ENCODE measurements around the gene RTTN. TPM values are rescaled to one million over a fixed set of nuclear protein-coding genes. Genes with fewer than 3 reads are reported as not detected.

Gene RTTN
- total RNA-seq, 2 experiments from 2014 or later, result 21.4 to 25.5 TPM

GRCh38 chr18:70058916-70059315, 146.6 kb downstream of the RTTN start:
- ChIA-PET POLR2A (no interaction called here), CTCF (no interaction called here)
- no peaks in the 10 kb centered on the region for H3K9me3 ChIP-seq (ENCODE audit: control insufficient read depth in 1 of 2, insufficient read depth in 1 of 2, low read length in 2 of 2)
- H3K4me3 Mint-ChIP-seq, result no peak overlapping the region
- H3K27ac Mint-ChIP-seq, result no peak overlapping the region
- intact Hi-C loops (cut with DNase I, micrococcal nuclease), result no loop called here
- TF ChIP-seq, protein P1, sequence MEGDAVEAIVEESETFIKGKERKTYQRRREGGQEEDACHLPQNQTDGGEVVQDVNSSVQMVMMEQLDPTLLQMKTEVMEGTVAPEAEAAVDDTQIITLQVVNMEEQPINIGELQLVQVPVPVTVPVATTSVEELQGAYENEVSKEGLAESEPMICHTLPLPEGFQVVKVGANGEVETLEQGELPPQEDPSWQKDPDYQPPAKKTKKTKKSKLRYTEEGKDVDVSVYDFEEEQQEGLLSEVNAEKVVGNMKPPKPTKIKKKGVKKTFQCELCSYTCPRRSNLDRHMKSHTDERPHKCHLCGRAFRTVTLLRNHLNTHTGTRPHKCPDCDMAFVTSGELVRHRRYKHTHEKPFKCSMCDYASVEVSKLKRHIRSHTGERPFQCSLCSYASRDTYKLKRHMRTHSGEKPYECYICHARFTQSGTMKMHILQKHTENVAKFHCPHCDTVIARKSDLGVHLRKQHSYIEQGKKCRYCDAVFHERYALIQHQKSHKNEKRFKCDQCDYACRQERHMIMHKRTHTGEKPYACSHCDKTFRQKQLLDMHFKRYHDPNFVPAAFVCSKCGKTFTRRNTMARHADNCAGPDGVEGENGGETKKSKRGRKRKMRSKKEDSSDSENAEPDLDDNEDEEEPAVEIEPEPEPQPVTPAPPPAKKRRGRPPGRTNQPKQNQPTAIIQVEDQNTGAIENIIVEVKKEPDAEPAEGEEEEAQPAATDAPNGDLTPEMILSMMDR (IDR thresholded peaks at IDR 0.05), result no peak
- no peak overlapping the region for H3K27ac ChIP-seq (ENCODE audit: low read depth in 1 of 2, low read length in 2 of 2)
- DNase-seq (no peak), ATAC-seq (ENCODE audit: poor library complexity) (no peak)
- no peaks in the 10 kb centered on the region for H3K9me3 Mint-ChIP-seq
- H3K4me1 Mint-ChIP-seq (ENCODE audit: low read depth), result no peaks in the 10 kb centered on the region
- peaks cover 77% of the 10 kb centered on the region for H3K36me3 Mint-ChIP-seq (ENCODE audit: low read depth)
- H3K4me1 ChIP-seq (ENCODE audit: insufficient read depth, low read length), result no peaks in the 10 kb centered on the region
- no peak overlapping the region for H3K4me3 ChIP-seq (ENCODE audit: low read length)
- no peaks in the 10 kb centered on the region for H3K27me3 ChIP-seq (ENCODE audit: control insufficient read depth in 1 of 2, insufficient read depth in 2 of 2, low read length in 2 of 2)
- H3K36me3 ChIP-seq (ENCODE audit: insufficient read depth, low read length), result peaks cover 13% of the 10 kb centered on the region
- no peaks in the 10 kb centered on the region for H3K27me3 Mint-ChIP-seq

DNA sequence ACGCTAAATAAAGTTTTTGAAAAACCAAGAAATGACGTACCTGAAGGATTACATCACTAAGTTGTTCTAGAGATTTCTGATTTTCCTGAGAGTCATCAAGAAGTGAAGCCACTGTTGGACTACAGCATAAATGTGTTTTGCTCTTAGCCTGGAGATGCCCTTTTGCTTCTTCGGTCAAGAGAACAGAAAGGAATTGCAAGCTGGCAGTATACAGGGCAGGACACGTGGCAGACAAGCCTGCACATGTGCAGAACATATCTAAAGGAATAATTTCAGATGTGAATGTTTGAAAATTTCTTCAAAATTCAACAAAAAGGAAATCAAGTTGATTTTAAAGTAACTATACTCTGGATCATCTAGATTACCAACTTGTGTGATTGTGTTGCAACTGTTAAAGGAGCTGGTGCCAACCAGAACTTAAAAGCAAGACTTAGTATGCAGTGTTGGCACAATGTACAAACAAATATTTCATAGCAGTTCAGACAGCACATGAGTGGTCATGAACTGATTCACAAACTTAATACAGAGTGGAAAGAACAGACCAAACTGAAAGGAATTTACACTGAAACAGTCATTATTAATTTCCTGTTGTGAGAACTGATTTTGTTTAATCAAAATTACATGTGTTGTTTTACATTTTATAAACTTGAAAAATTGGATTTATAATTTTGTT, 157.4 kb downstream of the RTTN start:
- no peaks in the 10 kb centered on the region for H3K27me3 Mint-ChIP-seq
- POLR2A ChIA-PET, result no interaction called here
- peaks cover 46% of the 10 kb centered on the region for H3K36me3 Mint-ChIP-seq (ENCODE audit: low read depth)
- CTCF ChIA-PET, result no interaction called here
- no peak for DNase-seq
- Histone ChIP-seq H3K27me3 (ENCODE audit: control insufficient read depth in 1 of 2, insufficient read depth in 2 of 2, low read length in 2 of 2) (no peaks in the 10 kb centered on the region), H3K27ac (ENCODE audit: low read depth in 1 of 2, low read length in 2 of 2) (no peak overlapping the region), H3K9me3 (ENCODE audit: control insufficient read depth in 1 of 2, insufficient read depth in 1 of 2, low read length in 2 of 2) (no peaks in the 10 kb centered on the region), H3K4me1 (ENCODE audit: insufficient read depth, low read length) (no peaks in the 10 kb centered on the region), H3K4me3 (ENCODE audit: low read length) (no peak overlapping the region), H3K36me3 (ENCODE audit: insufficient read depth, low read length) (peaks cover 10% of the 10 kb centered on the region)
- no peak for ATAC-seq (ENCODE audit: poor library complexity)
- H3K4me3 Mint-ChIP-seq, result no peak overlapping the region
- H3K27ac Mint-ChIP-seq, result no peak overlapping the region
- H3K9me3 Mint-ChIP-seq, result no peaks in the 10 kb centered on the region
- intact Hi-C loops (cut with DNase I, micrococcal nuclease), result no loop called here
- TF ChIP-seq, protein P1 (IDR thresholded peaks at IDR 0.05), result no peak
- no peaks in the 10 kb centered on the region for H3K4me1 Mint-ChIP-seq (ENCODE audit: low read depth)

DNA sequence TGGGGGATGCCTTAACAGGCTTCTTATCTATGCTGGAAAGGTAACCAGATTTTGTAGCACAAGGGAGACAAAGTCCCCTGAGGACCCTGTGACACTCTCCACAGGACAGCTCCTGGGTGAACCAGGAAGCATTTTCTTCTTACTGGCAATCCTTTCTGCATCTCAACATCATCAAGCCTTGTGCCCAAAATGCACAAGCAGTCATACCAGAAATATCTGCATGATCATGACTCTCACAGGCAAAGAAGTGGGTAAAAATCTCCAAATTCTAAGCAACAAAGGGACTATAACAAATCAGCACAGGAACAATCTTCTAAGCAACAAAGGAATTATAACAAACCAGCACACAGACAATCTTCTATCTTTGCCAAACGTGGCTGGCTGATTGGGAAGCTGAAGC, 158.7 kb downstream of the RTTN start:
- ChIA-PET POLR2A (no interaction called here), CTCF (no interaction called here)
- H3K27me3 Mint-ChIP-seq, result no peaks in the 10 kb centered on the region
- H3K27me3 ChIP-seq (ENCODE audit: control insufficient read depth in 1 of 2, insufficient read depth in 2 of 2, low read length in 2 of 2), result no peaks in the 10 kb centered on the region
- no peak overlapping the region for H3K27ac Mint-ChIP-seq
- intact Hi-C loops (cut with DNase I, micrococcal nuclease), result no loop called here
- H3K27ac ChIP-seq (ENCODE audit: low read depth in 1 of 2, low read length in 2 of 2), result no peak overlapping the region
- DNase-seq (no peak), ATAC-seq (ENCODE audit: poor library complexity) (no peak)
- TF ChIP-seq, protein P1 (IDR thresholded peaks at IDR 0.05), result no peak
- H3K4me3 ChIP-seq (ENCODE audit: low read length), result no peak overlapping the region
- no peaks in the 10 kb centered on the region for H3K4me1 ChIP-seq (ENCODE audit: insufficient read depth, low read length)
- H3K9me3 ChIP-seq (ENCODE audit: control insufficient read depth in 1 of 2, insufficient read depth in 1 of 2, low read length in 2 of 2), result no peaks in the 10 kb centered on the region
- H3K4me1 Mint-ChIP-seq (ENCODE audit: low read depth), result no peaks in the 10 kb centered on the region
- H3K36me3 ChIP-seq (ENCODE audit: insufficient read depth, low read length), result peaks cover 8% of the 10 kb centered on the region
- H3K36me3 Mint-ChIP-seq (ENCODE audit: low read depth), result peaks cover 51% of the 10 kb centered on the region
- H3K9me3 Mint-ChIP-seq, result no peaks in the 10 kb centered on the region
- no peak overlapping the region for H3K4me3 Mint-ChIP-seq
